HG02938 (cell line): ENCODE measurements around the gene CAPN1.
"Not testable (repeated sequence)": the region's sequence is repeated elsewhere in the genome, so short reads cannot be mapped to it uniquely, and the experiment has no call there.

Experiments used
- ATAC-seq: cut with Tn5 transposase; IDR thresholded peaks from one replicate; pipeline ENCODE4 v1.9.1; 2021; ENCODE audit warnings: mild to moderate bottlenecking, moderate library complexity; ENCODE audit not compliant: unreplicated experiment

CAPN1 gene

GRCh38 chr11:65215441-65216076 lies 33.8 kb downstream of the CAPN1 start:
- no peak for ATAC-seq

DNA sequence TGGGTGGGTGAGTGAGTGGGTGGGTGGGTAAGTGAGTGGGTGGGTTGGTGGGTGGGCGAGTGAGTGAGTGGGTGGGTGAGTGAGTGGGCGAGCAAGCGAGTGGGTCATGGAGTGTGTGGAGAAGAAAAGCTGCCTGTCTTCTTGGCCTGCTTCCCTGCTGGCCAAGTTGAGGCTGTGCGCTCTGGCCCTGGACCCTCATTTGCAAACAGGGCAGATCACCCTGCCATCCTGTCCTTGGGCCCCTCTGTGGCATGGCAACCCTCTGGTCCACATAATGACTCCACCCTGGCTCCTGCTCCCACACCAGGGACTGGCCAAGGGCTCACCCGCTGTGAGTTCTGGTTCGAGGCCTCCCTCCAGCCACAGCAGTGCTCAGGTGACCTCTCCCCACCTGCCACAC lies 35.1 kb downstream of the CAPN1 start:
- ATAC-seq: no peak

DNA sequence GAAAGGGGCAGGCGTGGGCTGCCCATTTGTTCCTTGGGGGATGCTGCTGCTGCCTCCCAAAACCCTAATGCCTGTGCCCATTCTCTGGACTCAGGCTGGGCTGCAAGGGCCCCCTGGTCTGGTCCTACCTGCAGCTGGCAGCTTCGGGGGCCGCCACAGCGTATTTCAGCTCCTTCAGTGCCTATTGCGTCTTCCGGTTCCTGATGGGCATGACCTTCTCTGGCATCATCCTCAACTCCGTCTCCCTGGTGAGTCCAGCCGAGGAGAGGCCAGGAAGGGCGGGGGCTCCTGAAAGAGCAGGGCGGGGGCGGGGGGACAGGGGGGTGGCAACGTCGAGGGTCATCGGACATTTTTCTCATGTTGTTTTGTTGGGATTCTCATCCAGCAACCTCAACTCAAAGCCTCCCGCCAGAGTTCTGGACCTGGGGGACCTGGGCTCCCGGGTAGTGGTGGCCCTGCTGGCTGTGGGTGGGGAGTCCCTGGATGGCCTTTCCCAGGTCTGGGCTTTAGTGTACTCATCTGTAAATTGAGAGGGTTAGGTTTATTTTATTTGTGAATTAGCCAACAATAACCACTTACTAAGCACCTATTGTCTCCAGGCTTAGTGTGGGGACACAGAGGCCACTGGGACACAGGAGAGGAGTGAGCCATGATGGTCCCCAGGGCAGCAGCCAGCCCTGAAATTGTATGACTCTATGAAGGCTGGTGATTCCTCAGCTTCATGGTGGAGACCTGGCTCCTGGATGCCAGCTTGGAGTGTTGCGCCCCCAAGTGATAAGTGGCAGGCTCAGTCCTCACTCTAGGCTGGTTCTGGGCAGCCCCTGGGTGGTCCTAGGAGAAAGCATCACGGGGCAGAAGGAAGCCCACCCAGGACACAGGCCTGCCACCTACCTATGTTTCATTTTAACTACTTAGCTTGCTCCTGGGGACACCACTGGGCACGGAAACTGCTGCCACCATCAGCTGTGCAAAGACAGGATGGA lies 36.0 kb downstream of the CAPN1 start:
- no peak for ATAC-seq

DNA sequence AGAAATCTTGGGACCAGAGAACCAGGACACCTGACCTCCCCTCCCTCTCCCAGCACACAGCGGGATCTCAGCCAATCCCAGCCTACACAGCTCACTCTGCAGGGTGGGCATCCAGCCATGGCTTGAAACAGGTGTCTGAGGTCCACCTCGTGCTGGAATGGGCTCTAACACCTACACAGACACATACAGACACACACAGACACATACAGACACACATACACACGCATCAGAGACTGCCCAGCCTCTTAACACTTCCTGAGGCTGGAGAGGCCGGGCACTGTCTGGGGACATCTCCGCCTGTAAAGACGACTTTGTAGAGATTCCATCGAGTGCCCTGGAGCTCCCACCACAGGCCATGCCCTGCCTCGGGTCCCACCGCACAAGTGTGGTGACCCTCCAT lies 36.7 kb downstream of the CAPN1 start:
- no peak for ATAC-seq

DNA sequence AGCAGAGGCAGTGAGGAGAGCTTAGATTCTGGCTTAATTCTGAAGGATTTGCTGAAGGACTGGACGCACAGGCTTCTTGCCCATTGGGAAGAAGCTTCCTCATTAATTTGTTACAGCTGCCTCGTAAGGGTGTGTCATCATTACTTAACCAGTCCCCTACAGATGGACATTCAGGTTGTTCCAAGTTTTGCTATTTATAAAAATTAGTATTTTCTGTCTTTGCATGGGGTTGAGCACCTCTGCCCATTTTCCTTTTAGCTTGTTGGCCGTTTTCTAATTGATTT lies 38.1 kb downstream of the CAPN1 start:
- ATAC-seq: no peak

DNA sequence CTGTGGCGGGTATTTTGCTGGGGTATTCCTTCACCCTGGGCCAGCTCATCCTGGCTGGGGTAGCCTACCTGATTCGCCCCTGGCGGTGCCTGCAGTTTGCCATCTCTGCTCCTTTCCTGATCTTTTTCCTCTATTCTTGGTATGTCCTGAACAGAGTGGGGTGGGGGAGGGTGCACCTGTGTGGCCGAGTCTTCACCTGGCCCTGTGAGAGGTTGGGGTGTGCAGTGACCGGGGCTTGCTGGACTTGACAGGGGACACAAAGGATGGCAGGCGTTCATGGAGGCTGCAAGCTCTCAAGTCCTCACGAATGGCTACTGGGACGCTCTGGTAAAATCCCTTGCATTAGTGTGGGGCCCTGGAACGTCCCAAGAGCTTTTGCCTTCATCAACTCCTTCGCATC lies 39.3 kb downstream of the CAPN1 start:
- ATAC-seq: no peak

DNA sequence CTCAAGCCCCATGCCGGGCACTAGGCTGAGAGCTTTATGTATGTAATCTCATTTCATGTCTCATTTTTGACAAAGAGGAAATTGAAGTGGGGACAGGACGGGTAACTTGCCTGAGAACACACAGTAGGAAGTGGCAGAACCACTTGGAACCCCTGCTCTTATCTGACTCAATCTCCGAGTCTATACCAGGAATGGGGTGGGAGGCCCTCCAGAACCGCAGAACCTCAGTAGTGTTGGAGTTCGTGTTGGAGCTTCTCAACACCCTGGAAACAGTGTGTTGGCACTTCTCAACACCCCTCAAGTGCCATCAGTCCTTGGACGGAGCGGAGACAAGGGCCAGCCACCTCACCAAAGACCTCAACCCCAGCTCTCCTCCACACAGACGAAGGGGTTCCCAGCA lies 41.3 kb downstream of the CAPN1 start:
- no peak for ATAC-seq

DNA sequence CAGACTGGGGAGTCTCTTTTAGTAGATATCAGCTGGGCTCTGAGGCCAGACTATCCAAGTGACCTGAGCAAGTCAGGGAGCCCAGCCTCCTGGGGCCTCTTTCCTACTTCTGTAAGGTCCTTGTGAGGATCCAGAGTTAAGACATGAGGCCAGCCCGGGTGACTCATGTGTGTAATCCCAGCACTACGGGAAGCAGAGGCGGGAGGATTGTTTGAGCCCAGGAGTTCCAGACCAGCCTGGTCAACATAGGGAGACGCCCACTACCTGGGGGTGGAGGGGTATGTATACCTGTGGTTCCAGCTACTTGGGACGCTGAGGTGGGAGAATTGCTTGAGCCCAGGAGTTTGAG lies 43.2 kb downstream of the CAPN1 start:
- no peak for ATAC-seq

DNA sequence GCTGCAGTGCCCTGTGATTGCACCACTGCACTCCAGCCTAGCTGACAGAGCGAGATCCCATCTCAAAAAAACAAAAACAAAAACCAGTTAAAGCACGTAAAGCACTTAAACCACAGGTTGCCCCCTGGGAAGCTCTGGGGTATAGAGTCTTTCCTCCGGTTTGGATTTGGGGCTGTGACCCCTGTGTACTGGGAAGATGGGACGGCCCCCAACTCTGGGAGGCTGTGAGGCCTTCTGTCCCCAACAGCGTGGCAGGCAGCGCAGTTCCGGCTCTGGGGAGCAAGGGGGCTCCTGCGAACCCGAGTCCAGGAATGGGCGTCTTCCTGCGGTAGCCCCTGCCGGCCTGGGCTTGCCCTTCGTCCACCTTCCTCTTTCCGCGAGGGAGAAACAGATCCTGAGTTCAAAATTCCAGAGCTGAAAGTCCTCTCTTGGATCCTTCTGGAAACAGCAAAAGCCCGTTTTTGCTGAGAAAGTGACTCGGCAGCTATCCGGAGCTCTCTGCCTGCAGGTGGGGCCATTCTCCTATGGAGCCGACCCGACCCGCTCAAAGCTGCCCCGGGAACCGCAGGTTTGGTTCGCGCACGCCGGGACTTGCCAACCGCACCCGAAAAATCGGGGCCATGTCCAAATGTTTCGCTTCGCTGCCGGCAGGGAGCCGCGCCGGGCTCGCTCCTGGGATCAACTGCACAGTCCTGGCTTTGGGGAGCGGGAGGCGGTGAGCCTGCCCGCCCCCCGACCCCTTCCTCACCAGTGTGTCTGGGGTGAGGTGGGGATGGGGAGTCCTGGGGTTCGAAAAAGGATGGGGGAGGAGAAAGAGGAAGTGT lies 43.8 kb downstream of the CAPN1 start:
- no peak for ATAC-seq

GRCh38 chr11:65226103-65226442 lies 44.3 kb downstream of the CAPN1 start:
- no peak for ATAC-seq

DNA sequence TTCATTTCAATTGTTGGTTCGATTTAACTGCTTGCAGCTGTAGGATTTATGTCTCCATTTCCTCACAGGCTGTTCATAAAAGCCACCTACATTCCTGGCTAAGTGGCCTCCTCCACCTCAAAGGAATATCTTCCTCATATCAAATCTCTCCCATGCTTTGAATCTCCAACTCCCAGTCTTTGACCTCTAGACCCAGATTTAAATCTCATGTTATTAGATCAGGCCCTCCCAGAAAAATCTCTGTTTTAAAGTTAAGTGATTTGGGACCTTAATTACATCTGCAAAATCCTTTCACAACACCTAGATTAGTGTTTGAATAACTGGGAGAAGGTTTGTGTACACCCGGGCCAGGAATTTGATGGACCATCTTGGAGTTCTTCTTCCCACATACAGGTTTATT lies 46.2 kb downstream of the CAPN1 start:
- no peak for ATAC-seq

GRCh38 chr11:65236194-65237059 lies 54.7 kb downstream of the CAPN1 start:
- ATAC-seq: no peak

- not testable (repeated sequence) for ATAC-seq
Observed at GRCh38 chr11:65238302-65238701, 56.6 kb downstream of the CAPN1 start.

- ATAC-seq: no peak
Observed at GRCh38 chr11:65241134-65241533, 59.4 kb downstream of the CAPN1 start.

- ATAC-seq: no peak
Observed at GRCh38 chr11:65241692-65242091, 60.0 kb downstream of the CAPN1 start.

DNA sequence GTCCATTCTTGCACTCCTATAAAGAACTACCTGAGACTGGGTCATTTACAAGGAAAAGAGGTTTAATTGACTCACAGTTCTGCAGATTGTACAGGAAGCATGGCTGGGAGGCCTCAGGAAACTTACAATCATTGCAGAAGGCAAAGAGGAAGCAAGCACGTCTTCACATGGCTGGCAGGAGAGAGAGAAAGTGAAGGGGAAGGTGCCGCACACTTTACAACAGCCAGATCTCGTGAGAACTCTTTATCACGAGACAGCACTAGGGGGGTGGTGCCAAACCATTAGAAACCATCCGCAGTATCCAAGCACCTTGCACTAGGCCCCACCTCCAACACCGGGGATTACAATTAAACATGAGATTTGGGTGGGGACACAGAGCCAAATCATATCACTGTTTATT lies 60.7 kb downstream of the CAPN1 start:
- no peak for ATAC-seq

DNA sequence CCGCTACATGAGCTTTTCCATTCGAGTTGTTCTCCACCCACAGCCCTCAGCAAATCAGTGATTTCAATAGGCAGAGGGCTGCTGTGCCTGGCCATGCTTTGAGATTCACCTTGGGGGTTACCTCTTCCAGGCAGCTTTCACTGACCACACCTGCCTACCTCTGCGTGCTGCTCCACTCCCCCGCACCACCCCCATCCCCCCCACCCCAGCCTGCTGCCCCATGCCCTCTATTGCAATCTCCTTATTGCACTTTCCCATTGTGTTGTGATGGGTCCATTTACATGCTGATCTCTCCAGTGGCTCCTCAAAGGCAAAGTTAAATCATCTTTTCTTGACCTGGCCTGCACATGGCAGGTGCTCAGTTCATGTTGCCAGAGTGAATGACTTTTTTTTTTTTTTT lies 62.1 kb downstream of the CAPN1 start:
- ATAC-seq: no peak

DNA sequence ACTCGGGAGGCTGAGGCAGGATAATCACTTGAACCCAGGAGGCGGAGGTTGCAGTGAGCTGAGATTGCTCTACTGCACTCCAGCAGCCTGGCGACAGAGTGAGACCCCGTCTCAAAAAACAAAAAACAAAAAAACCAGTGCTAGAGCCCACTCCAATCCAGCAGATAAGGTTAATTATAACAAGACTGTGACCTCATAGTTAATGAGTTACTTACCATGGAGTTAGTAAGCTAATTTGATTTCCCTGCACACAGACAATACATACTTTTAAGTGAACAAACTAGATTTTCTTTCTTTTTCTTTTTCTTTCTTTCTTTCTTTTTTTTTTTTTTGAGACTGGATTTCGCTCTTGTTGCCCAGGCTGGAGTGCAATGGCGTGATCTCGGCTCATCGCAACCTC lies 63.3 kb downstream of the CAPN1 start:
- not testable (repeated sequence) for ATAC-seq

DNA sequence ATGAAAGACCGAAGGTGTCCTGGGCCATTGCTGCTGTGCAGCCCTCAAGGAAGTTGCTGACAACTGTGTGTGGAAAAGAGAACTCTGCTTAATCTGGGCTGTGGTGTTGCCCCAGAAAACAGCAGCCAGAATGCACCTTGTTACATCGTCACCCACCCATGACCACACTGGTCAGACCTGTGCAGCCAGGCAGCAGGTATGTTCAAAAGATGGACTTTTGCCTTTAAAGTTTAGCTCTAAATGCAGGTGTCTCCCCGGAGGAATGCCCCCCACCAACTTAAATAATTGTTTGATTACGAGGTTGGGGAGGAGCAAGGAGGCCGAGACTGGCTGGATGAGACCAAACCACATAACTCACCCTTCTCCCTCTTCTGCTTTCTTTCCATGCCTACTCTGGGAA lies 64.8 kb downstream of the CAPN1 start:
- no peak for ATAC-seq

DNA sequence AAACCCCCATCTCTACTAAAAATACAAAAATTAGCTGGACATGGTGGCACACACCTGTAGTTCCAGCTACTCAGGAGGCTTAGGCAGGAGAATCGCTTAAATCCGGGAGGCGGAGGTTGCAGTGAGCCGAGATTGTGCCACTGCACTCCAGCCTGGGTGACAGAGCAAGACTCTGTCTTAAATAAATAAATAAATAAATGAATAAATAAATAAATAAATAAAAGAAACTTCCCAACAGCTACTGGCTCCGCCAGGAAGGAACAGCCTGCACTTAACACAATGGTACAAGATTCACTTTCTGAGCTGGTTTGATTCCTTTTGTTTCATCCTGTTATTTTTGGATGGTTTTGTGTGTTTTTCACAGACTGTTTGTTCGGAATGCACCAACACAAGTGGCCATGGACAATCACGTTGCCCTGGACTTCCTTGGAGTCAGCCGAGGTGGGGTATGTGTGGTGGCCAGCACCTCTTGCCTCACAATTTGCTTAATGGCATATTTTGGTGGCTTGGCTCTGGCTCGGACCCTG lies 66.5 kb downstream of the CAPN1 start:
- ATAC-seq: not testable (repeated sequence)

GRCh38 chr11:65251476-65251875 lies 69.7 kb downstream of the CAPN1 start:
- ATAC-seq: no peak
